GM10847 (cell line): ENCODE measurements around the gene EEFSEC.

ENCODE experiments used
- POLR2A ChIP-seq: IDR thresholded peaks from 2 replicates; pipeline ENCODE4 v1.6.1; 2011; ENCODE audit not compliant: insufficient read length; ENCODE audit errors: extremely low read depth

EEFSEC gene

DNA sequence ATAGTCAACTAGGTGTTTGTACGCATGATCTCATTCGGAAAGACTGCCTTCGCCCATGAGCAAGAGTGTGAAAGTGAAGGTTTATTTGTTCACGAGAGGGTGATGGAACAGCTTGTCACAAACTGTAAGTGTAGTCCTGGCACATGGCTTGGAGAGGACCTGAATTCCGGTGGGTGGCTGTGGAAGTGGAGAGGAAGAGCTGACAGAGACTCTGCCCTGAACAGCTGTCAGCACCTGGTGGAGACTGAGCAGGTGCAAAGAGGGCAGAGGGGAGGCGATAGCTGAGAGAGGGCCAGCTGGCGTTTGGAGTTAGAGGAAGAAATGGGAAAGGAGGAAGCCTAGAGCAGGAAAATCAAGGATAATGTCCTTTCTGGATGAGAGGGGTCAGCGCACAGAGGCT, 155.7 kb downstream of the EEFSEC start:
- TF ChIP-seq POLR2A: no peak

DNA sequence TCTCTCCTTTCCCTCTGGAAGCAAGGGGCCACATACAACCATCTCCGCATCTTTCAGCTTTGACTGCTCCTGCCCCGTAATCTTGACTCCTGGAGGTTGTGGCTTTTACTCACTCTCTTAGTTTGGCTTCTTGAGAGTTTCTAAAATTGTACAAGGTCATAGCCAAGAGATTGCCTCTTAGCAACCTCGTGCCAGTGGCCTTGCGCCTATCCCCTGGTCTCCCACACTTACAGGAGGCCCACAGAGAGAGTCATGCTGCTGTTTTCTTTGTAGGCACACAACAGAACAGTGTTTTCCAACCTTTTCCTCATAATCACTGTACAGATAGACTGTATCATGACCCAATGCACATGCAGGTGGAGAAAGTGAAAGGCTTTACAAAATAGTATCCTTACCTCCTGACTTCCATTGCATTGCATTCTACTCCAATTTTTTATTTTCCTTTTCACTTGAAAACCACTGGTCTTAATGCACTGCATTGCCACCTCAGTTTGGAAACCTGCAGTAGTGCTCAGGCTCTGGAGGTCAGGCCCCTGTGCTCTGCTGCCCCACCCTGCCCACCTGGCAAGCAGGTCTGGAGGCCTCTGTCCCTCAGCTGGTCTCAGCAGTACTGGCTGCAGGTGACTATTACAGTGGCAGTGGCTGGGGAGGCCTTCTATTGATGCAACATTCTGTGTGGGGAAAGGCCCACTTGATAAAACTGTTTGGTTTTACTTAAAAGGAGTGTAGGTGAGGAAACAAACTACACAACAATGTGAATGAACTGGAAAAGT, 157.2 kb downstream of the EEFSEC start:
- no peak for TF ChIP-seq POLR2A

DNA sequence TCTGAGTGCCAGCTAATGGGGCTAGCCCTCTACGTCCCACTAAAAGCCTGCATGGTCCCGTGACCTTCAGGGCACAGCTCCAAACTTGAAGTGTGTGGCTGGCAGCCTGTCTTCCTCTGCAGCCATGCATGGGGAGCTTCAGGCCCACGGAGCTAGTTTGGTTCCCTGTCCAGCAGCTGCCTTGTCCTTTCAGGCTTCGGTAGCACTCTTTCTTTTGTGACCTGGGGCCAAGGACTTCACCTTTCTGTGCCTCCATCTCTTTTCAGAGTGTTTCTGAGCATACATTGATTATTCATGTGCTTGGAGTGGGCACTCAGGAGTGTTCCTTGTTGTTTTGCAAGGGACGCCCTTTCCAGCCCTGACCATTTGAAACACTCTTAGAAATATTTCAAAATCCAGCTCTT, 158.2 kb downstream of the EEFSEC start:
- no peak for TF ChIP-seq POLR2A

DNA sequence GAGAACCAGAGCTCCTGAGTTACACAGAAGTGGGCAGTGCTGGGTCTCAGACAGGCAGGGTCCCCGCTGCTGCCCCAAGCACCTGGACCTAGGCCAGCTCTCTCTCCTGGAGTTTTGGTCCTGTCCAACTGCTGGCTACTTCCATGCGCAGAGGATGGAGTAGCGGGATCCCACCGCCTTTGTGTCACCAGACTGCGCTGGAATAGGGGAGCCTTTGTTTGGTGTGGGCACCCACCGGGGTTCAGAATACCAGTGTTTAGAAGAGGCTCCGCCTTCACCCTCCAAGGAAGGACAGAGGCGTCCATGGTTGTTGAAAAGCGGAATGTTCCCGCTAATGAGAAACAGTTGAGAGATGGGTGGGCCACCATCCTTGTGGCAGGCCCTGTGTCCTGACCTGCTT, 159.0 kb downstream of the EEFSEC start:
- TF ChIP-seq POLR2A: no peak

DNA sequence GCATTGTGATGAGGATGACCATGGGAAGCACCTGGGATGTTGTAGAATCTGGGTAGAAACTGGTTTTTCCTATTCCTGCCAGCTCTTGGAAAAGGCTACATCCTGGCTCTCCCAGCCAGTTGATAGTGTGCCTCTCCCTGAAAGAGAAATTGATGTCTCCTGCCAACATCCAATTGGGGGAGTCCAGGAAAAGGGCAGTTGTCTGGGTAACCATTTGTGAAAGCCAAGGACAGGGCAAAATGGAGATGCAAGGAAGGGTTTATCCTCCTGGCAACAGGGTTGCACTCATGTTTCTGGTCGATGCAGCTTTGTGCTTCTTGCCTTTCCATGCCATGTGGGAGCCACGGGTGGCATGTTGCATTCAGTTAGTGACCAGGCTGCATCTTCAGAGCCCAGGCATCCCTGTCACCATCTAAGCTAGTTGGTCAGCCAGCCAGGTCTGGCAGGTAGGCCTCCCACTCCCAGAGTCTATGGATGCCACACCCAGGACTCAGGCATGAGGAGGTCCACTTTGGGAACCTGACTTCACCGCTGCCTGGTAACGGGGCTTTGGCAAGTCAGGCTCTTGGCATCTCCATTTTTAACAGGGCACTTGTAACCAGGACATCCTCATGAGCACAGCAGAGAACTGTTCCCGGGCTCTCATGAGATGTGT, 159.9 kb downstream of the EEFSEC start:
- no peak for TF ChIP-seq POLR2A

DNA sequence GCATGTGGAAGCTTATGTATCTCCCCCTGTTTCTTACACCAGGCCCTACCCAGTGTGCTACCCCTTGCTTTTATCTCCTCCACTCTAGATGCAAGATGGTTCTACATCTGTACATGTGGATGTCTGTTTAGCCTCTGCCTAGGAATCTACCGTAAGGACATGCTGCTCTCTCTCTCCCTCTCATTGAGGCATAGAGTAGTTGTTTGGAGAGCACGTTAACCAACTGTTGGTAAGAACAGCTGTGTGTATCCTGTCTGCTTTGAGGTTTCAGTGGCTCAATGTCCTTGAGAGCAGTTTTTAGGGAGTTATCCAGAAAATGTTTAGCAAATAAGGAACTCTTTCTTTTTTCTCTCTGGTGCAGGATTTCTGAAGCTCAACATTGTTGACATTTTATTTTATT, 160.7 kb downstream of the EEFSEC start:
- no peak for TF ChIP-seq POLR2A

DNA sequence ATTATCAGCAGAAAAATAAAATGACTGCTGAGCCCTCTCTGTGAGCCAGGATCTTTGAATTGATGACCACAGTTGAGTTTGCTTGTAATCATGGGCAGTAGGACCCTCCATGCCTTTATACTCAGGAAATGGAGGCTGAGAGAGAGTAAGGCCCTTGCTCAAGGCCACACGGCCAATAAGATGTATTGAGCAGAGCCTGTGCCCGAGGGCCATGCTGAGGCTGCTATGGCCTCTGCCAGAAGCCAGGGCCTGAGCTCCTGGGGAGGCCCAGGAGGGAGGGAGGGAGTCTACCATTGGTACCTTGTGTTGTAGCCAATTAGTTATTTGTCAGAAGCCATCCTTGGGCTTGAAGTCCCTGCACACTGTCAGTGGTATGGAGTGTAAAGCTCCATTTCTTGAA, 162.0 kb downstream of the EEFSEC start:
- TF ChIP-seq POLR2A: no peak

DNA sequence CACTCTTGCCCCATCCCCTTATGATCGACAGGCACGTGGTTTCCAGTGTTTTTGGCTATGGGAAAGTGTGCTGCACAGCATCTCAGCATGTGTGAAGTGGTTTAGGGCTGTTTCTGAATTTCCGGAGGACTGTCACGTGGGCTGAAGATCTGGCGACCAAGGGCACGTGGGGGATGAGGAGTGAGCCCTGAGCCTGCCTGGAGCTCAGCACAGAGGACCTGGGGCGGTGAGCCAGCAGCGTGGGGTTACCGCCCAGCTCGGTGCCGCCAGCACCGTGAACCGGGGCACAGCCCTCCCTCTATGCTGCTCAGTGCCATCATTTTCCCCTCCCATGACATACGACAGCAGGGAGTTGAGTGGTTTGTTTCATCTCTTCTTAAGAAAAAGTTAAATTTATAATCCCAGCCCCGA, 163.2 kb downstream of the EEFSEC start:
- no peak for TF ChIP-seq POLR2A

DNA sequence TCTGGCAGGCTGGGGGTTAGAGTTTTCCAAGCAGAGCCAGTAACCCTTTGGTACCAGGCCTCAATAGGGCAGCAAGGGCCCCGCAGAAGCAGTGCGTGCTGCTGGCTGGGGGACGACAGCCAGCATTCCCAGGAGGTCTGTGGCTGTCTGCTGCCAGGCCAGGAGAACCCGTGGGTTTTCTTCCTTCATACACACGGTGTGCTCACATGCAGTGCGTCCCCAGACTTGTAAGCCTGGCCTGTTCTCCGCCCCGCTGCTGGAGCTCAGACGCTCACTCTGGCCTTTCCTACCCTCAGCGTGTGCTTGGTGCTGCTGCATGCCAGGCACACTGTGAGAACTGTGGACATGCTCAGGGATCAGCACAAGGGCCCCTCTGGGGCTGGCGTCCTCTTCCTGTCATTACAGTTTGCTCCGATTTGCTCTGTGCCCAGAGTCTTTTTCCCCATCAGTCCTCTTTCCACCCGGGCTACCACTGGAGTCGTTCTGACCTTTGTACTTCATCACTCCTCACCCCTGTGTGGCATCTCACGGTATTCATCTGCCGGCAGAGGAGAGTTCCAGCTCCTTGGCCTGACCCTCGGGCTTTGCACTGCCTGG, 163.9 kb downstream of the EEFSEC start:
- no peak for TF ChIP-seq POLR2A

DNA sequence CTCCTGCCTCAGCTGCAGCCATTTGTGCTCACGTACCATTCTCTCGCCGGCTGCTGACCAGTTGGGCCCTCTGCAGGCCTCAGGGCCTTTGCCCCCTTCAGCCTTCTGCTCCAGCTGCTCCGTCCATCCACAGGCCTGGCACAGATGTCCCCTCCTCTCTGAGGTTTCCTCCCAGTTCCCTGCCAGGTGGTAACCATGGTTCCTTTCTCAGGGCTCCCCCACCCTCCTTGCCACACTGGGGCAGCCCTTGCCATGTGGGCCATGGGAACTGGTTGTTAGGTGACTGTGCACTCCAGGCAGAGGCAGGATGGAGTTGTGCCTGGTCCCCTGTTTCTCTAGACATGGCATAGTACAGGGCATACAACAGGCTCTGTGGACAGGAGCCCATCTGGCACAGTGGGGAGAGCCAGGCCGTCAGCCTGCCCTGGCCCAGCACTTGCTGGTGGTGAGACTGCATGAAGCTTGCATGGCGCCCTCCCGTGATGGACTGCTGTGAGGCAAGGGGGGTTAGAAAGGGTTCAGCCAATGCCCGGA, 164.5 kb downstream of the EEFSEC start:
- TF ChIP-seq POLR2A: no peak

DNA sequence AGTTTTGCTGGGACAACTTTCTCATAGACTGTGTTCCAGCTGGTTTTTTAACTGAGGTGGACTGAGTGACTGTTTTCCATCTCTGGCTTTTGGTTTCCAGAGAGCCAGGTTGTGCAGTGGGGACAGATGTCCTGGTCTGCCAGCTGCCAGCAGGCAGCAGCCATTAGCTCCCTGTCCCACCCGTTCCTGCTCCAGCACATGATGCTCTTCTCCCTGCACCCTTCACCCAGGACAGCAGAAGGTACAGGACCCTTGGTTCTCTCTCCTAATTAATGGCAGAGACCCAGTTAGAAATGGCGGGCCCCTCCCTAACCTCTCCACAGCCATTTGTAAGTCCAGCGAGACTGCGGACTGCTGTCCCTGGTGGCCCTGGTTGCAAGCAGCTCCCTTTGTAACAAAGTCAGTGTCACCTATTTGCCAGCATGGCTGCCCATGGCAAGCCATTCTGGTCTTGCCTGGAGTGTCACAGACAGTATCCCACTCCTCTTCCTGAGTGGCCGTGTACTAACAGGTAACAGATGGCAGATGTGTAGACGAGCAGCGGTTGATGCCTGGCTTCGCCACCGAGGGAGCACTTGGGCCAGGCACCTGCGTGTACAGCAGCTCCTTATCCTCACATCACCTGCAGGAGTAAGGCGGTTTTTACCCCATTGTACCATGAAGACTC, 165.1 kb downstream of the EEFSEC start:
- TF ChIP-seq POLR2A: no peak

DNA sequence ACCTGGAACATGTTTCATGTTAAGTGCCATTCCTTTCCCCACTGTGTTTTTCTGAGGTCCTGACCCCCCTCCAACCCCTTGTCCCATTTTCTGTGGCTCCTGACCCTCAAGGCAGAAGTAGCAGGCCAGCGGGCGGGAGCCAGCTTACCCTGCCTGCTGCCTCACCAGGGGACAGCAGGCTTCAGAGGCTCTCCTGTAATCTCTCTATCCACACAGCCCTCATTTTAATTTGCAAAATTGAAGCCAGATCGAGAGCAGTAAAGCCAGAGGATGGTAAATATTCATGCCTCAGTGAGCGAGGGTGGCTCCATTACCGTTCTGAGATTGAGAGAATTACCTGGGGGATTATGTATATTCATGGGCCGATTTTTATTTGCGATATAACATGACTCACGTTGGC, 165.8 kb downstream of the EEFSEC start:
- no peak for TF ChIP-seq POLR2A

DNA sequence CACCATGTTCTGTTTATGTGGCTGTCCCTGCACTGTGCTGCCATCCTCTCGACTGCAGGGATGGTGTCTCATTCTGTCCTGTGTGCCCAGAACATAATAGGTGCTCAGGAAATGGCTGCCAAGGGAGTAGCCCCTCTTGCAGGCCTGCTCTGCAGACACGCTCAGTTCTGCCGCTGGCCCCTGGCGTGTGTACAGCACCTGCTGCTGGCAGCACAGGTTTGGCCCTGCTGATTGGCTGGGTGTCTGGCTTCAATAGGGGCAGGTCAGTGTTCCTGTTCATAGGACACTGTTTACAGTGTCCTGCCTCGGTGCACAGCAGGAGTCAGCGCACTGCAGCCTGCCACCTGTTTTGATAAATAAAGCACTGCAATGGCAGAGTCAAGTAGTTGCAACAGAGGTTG, 166.5 kb downstream of the EEFSEC start:
- no peak for TF ChIP-seq POLR2A

DNA sequence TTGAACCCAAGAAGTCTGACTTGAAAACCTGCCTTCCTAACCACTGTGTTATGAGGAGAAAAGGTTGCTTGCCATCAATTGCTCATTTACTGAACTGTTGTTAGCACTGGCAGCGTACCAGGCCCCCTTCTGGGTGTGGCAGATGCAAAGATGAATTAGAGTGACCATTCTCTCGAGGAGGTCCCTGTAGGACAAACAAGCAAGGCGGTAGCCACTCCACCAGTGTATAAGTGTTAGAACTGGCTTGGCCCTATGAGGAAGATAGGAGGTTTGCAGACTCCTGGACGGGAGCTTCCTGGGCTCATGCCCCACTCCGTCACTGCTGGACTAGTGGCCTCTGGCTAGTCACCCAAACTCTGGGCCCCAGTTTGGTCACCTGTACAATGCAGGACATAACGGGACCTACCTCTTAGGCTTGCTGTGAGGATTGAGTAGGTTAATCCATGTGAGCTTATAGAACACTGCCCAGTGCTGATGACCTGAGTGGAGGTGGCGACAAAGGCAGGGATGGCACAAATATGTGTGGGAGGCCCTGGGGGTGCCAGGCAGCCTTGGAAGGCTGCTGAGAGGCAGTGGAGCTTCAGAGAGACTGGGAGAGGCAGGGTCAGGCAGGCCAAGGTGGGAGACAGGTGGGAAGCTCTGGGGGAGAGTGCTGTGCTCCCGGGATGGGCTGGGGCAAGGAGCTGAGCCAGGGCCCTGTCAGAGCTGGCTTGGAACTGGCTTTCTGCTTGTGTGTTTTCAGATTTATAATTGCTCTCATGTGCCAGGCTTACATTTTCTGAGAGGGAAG, 167.5 kb downstream of the EEFSEC start:
- TF ChIP-seq POLR2A: no peak

DNA sequence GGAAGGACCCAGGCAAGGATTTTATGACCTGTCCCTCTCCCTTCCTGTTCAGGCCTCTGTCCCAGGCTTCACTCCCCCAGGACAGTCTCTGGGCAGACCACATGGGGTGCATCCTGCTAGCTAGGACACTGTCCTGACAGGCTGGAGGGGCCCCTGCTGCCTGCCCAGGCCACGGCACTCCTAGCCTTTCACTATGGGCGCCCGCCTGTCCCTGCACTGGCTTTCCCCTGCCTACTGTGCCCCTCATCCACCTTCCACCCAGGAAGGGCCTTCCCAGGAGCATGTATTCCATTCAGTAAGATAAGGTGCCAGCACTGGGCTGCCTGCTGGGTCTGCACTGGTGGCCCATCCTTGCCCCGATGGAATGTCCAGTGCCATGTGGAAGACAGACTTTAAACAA, 168.1 kb downstream of the EEFSEC start:
- no peak for TF ChIP-seq POLR2A
